Pancreas (tissue), 10 donors: ENCODE data around the gene FARP1. TPM values are rescaled to one million over a fixed set of nuclear protein-coding genes. Genes with fewer than 3 reads are reported as not detected.
"Not testable (repeated sequence)": the region's sequence is repeated elsewhere in the genome, so short reads cannot be mapped to it uniquely, and the experiment has no call there.

Experiments
- ATAC-seq, 4 donors: fragments of 200-7000 bp; cut with Tn5 transposase; one replicate each; pipeline versions ENCODE4 v1.8.0 to v1.9.1; 2020; ENCODE audit warnings: mild to moderate bottlenecking in 4 of 4, moderate library complexity in 4 of 4
- DNase-seq, 6 donors: peaks; one replicate each; pipeline ENCODE4 v3.0.0-alpha.2; 2020
- FAIRE-seq: peaks from 2 replicates; lab custom pipeline; 2012; peaks lifted over from hg19 to GRCh38; lab: Jason Lieb, UNC
- H3K27ac ChIP-seq, 4 donors: fragments of 200-600 bp; sonication (generic); 1 replicate in 3 of 4; 2 replicates in 1 of 4; pipeline versions ENCODE4 v1.5.0 to v1.8.0; 2020
- H3K27me3 ChIP-seq, 4 donors: fragments of 200-600 bp; one replicate each; pipeline ENCODE4 v1.8.0; 2021
- H3K36me3 ChIP-seq, 3 donors: fragments of 200-600 bp; sonication (generic) in 1 of 3; one replicate each; pipeline versions ENCODE4 v1.5.0 to v1.8.0; 2020 to 2021
- H3K4me1 ChIP-seq, 3 donors: fragments of 200-600 bp; one replicate each; pipeline ENCODE4 v1.8.0; 2021
- H3K4me3 ChIP-seq, 4 donors: fragments of 200-600 bp; sonication (generic) in 2 of 4; one replicate each; pipeline versions ENCODE4 v1.5.0 to v1.8.0; 2020 to 2021
- H3K9me3 ChIP-seq, 4 donors: fragments of 200-600 bp; one replicate each; pipeline ENCODE4 v1.8.0; 2021
- WGBS, 2 donors: extraction: QIAGEN DNeasy Blood & Tissue Kit; methylation state at CpG; one replicate each; pipeline ENCODE4 v1.1.7; 2013; 5-methylcytosine and 5-hydroxymethylcytosine counted together
- intact Hi-C, 3 donors: fragments of 100-400 bp; cut with DNase I; formaldehyde crosslinking; loops; one replicate each; pipeline versions ENCODE4 v1.11.1 to v1.14.2; 2022
- polyA plus RNA-seq, 2 donors: library from polyadenylated mRNA; stranded (reverse); fragments of 200-250 nt; gene quantifications; one replicate each; pipeline ENCODE4 v1.2.3, GENCODE V29; 2013
- total RNA-seq, 6 donors: library from RNA; stranded (reverse); fragmentation: NEBNext Ultra II Directional in 4 of 6; extraction: Animal tissue kit (Norgen Biotek cat#: 25700) in 4 of 6; gene quantifications; one replicate each; pipeline versions ENCODE4 v1.2.1 to v1.2.4, GENCODE V29; 2021 to 2023
- TF ChIP-seq, protein P1 (sequence below), 4 donors: fragments of 200-600 bp; sonication (generic) in 3 of 4; IDR thresholded peaks; one replicate each; pipeline versions ENCODE4 v1.5.0 to v1.8.0; 2021; ENCODE audit warnings: antibody characterized with exemption in 4 of 4
- donor health status: healthy with polysubstance abuse.
- donor health status: DM: no; HTN: no; CAD: no; lungs with moderate emphysema.
- donor health status: DM: no; HTN: no; CAD: no.
- donor health status: control.
- donor health status: control.
- donor health status: Bipolar disorder and iron deficiency.
- donor health status: DM: yes; HTN: yes; CAD: no.
- donor health status: DM: no; HTN: no; CAD: no.
- donor health status: DM: no; HTN: no; CAD: no.
- donor health status: DM: yes; HTN: yes; CAD: no.

Gene FARP1
- total and polyA plus RNA-seq, 8 donors, result 30.8 to 95.1 (median 56.0) TPM

- no peaks in the 10 kb centered on the region for H3K9me3 ChIP-seq
- H3K4me1 ChIP-seq, result peaks cover 29 to 44% (median 38%) of the 10 kb centered on the region in 3 donors
- WGBS, 2 donors, result 77 to 92% methylated on average over 20 of the region's 20 CpGs
- DNase-seq, result no peak
- H3K4me3 ChIP-seq, result no peak overlapping the region
- peak overlapping the region in 1 of 4 donors; percentile 1 for H3K27ac ChIP-seq
- intact Hi-C loops, result no loop called here
- no peak for ATAC-seq
- no peaks in the 10 kb centered on the region for H3K36me3 ChIP-seq
- no peak for FAIRE-seq
- no peaks in the 10 kb centered on the region for H3K27me3 ChIP-seq
- TF ChIP-seq, protein P1, sequence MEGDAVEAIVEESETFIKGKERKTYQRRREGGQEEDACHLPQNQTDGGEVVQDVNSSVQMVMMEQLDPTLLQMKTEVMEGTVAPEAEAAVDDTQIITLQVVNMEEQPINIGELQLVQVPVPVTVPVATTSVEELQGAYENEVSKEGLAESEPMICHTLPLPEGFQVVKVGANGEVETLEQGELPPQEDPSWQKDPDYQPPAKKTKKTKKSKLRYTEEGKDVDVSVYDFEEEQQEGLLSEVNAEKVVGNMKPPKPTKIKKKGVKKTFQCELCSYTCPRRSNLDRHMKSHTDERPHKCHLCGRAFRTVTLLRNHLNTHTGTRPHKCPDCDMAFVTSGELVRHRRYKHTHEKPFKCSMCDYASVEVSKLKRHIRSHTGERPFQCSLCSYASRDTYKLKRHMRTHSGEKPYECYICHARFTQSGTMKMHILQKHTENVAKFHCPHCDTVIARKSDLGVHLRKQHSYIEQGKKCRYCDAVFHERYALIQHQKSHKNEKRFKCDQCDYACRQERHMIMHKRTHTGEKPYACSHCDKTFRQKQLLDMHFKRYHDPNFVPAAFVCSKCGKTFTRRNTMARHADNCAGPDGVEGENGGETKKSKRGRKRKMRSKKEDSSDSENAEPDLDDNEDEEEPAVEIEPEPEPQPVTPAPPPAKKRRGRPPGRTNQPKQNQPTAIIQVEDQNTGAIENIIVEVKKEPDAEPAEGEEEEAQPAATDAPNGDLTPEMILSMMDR (IDR thresholded peaks at IDR 0.05), result no peak
Measured at GRCh38 chr13:98225036-98225940, 82.4 kb downstream of the FARP1 start.

DNA sequence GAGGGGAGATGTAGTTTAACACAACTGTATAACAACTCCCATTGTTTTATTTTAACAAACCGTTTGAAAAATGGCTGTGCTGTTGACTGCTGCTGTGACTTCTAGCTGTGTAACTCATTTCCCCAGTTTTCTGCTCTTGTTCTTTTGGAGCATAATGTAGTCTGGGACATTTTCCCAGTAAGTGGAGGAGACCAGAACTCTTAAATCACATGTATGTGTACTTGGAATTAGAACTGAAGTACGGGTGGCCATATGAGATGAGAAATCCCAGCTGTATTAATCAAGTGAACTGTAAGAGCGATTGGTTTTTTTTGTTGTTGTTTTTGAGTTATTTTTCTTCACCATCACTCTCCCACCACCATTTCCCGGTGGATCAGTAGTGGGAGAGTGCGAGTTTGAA, 83.6 kb downstream of the FARP1 start:
- Histone ChIP-seq H3K9me3 (no peaks in the 10 kb centered on the region), H3K27ac (no peak overlapping the region), H3K36me3 (no peaks in the 10 kb centered on the region), H3K4me1 (peaks cover 17 to 32% (median 27%) of the 10 kb centered on the region in 3 donors), H3K27me3 (no peaks in the 10 kb centered on the region), H3K4me3 (no peak overlapping the region)
- WGBS, 2 donors, result 83 to 88% methylated on average over 5 of the region's 5 CpGs
- ATAC-seq (no peak), FAIRE-seq (no peak), DNase-seq (no peak)
- intact Hi-C loops, result no loop called here
- TF ChIP-seq, protein P1 (IDR thresholded peaks at IDR 0.05), result no peak

DNA sequence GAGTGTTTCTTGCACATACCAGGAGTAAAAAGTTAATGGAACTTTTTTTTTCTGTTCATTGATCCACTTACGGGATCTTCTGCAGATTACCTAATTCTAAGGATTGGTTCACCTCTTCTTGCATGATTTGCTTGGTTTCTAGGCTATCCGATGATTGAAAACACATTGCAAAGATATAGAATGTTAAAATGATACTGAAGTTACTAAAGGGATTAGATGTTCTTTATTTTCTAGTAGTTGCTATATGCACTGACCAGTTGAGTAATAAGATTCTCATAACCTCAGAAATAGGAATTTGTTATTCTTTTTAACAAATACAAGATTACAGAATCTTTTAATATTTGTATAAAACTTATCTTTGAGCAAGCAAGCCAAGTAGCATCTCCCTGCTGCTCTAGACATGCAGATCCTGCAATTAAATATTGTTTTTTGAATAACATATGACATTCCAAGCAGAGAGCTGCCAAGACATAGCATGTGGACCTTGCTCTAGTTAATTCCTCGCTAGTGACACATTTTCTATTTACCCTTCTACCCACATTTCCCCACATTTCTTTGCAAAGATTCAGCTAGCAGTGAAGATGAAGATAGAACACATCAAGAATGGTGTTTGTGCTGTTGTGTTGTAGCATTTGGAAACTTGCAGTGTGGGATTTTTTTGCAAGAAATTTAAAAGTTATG, 85.9 kb downstream of the FARP1 start:
- intact Hi-C loops, result no loop called here

DNA sequence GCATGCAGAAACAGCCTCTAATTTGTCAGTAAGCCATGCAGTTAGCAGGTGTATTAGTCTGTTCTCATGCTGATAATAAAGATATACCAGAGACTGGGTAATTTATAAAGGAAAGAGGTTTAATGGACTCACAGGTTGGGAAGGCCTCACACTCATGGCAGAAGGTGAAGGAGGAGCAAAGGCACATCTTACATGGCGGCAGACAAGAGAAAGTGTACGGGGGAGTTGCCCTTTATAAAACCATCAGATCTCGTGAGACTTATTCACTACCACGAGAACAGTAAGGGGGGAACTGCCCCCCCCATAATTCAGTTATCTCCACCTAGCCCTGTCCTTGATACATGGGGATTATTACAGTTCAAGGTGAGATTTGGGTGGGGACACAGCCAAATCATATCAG, 87.9 kb downstream of the FARP1 start:
- H3K27me3 ChIP-seq, H3K4me3 ChIP-seq, ATAC-seq, H3K36me3 ChIP-seq, FAIRE-seq, DNase-seq, H3K9me3 ChIP-seq, intact Hi-C loops, H3K27ac ChIP-seq: not testable (repeated sequence)
- WGBS, 2 donors, result 92 to 96% methylated on average over 4 of the region's 4 CpGs
- peaks cover 11 to 16% (median 14%) of the 10 kb centered on the region in 3 donors for H3K4me1 ChIP-seq

More for the DNA sequence above, 85.9 kb downstream of the FARP1 start:
- H3K4me3 ChIP-seq, result no peak overlapping the region
- TF ChIP-seq, protein P1 (IDR thresholded peaks at IDR 0.05), result no peak
- ATAC-seq (peak in 3 of 4 donors; percentile 21 to 32 (median 23)), FAIRE-seq (no peak), DNase-seq (no peak)
- H3K27me3 ChIP-seq, result no peaks in the 10 kb centered on the region
- H3K9me3 ChIP-seq, result no peaks in the 10 kb centered on the region
- 65 to 66% methylated on average over 3 of the region's 3 CpGs for WGBS, 2 donors
- no peaks in the 10 kb centered on the region for H3K36me3 ChIP-seq
- H3K27ac ChIP-seq, result no peak overlapping the region
- H3K4me1 ChIP-seq, result peaks cover 8 to 11% (median 8%) of the 10 kb centered on the region in 3 donors

- intact Hi-C loops, result no loop called here
- FAIRE-seq (no peak), DNase-seq (no peak), ATAC-seq (no peak)
- Histone ChIP-seq H3K4me3 (no peak overlapping the region), H3K4me1 (peaks cover 11 to 16% (median 14%) of the 10 kb centered on the region in 3 donors), H3K27me3 (no peaks in the 10 kb centered on the region), H3K36me3 (no peaks in the 10 kb centered on the region), H3K9me3 (no peaks in the 10 kb centered on the region), H3K27ac (no peak overlapping the region)
- TF ChIP-seq, protein P1 (IDR thresholded peaks at IDR 0.05), result no peak
- 93 to 96% methylated on average over 4 of the region's 4 CpGs for WGBS, 2 donors
Measured at GRCh38 chr13:98232456-98232855, 89.6 kb downstream of the FARP1 start.
